NCI-H2081 (cell line): ENCODE data around the gene ACER3.
A peak's percentile ranks its signal among the peaks of the same experiment; 100 is the strongest.
"Not testable (repeated sequence)": the region's sequence is repeated elsewhere in the genome, so short reads cannot be mapped to it uniquely, and the experiment has no call there.

ENCODE experiments used
- DNase-seq, 2 experiments: peaks; one replicate each; lab custom pipeline; 2025; lab: John Stamatoyannopoulos, UW

The ACER3 gene

DNA sequence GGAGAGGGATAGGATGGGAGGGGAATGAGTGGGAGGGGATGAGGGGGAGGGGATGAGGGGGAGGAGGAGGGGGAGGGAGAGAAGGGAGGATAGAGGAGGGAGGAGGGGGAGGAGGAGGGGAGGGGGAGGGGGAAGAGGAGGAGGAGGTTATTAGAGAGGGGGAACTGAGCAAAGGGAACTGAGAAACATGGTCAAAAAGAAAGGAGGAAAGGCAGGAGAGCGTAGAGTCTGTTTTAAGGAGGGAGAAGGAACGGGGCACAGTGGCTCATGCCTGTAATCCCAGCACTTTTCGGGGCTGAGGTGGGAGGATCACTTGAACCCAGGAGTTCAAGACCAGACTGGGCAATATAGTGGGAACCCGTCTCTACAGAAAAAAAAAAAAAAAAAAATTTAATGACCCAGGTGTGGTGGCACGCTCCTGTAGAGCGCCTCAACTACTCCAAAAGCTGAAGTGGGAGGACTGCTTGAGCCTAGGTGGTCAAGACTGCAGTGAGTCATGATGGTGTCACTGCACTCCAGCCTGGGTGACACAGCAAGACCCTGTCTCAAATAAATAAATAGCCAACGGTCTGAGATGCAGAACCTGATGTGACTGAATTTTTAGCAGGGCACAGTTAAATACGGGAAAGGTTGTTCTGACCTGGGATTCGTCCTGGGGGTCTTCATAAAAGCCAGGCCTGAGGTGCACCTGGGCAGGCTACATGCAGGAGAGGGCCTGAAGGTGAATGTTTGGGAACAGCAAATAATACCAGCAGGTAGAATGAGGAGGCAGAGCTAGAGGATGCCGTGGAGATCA lies 177.5 kb downstream of the ACER3 start:
- no peak for DNase-seq

GRCh38 chr11:77038825-77039326 lies 178.2 kb downstream of the ACER3 start:
- no peak for DNase-seq

DNA sequence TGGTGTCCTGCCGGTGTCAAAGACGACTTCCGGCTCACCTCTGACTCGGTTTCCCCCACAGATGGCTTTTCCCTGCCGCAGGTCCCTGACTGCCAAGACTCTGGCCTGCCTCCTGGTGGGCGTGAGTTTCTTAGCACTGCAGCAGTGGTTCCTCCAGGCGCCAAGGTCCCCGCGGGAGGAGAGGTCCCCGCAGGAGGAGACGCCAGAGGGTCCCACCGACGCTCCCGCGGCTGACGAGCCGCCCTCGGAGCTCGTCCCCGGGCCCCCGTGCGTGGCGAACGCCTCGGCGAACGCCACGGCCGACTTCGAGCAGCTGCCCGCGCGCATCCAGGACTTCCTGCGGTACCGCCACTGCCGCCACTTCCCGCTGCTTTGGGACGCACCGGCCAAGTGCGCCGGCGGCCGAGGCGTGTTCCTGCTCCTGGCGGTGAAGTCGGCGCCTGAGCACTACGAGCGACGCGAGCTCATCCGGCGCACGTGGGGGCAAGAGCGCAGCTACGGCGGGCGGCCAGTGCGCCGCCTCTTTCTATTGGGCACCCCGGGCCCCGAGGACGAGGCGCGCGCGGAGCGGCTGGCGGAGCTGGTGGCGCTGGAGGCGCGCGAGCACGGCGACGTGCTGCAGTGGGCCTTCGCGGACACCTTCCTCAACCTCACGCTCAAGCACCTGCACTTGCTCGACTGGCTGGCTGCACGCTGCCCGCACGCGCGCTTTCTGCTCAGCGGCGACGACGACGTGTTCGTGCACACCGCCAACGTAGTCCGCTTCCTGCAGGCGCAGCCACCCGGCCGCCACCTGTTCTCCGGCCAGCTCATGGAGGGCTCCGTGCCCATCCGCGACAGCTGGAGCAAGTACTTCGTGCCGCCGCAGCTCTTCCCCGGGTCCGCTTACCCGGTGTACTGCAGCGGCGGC lies 179.0 kb downstream of the ACER3 start:
- no peak for DNase-seq

- no peak for DNase-seq
These were observed 179.7 kb downstream of the ACER3 start for GRCh38 chr11:77040401-77040777.

DNA sequence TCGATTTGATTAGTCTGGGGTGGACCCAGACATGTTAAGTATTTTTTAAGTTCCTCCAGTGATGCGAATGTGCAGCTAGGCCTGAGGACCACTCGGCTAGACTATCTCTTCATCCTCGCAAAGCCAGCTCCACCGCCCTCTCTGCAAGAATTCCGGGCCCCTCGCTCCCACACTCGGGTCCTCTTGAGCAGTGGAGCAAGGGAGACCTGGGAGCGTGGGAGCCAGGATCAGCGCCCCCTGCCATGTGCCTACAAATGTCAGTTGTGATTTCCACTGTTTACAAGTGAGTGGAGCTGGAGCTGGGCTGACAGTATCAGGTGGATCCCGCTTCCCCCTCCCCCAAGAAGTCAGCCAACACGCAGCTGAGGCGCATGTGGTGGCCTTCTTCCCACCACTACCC lies 180.2 kb downstream of the ACER3 start:
- DNase-seq, result no peak

DNA sequence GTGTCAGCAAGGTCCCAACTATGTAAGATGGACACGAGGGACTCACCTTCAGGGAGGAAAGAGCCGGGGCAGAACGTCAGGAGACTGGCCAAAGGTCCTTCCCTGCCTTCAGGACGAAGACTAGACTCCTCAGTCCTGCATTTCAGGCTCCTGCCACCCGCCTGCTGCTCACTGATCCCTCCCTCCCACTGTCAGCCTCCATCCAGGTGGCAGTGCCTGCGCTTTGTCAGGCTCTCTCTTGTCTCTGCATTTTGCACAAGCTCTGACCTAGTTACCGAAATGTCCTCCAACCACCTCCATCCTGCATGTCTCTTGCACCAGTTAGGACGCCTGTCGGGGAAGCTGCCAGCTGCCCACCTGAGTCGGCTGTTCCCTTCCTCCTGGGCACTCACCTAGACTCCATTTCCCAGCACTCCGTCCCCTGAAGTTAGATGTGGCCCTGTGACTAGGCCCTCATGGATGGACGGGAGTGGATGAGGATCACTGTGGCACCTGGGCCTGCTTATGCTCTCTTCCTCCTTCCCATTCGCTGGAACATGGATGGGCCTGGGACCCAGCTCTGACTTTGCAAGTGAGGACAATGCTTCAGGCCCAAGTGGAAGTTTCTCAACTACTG lies 181.5 kb downstream of the ACER3 start:
- DNase-seq, result no peak

DNA sequence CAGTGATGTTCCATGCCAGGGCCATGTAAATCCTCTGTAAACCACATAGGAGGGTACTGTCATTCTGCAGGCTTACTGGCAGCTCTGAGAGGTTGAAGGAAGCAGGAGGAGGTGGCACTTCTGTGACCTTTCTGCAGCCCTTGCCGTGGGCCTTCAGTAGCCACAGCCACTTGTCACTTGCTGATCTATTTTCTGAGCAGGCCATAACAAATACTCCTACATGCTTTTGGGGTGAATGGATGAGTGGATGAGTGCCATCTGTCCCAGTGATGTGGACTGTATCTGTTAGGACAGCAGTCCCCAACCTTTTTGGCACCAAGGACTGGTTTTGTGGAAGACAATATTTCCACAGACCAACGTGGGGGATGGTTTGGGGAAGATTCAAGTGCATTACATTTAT lies 183.6 kb downstream of the ACER3 start:
- DNase-seq, result no peak

GRCh38 chr11:77044886-77045285 lies 184.2 kb downstream of the ACER3 start:
- no peak for DNase-seq

DNA sequence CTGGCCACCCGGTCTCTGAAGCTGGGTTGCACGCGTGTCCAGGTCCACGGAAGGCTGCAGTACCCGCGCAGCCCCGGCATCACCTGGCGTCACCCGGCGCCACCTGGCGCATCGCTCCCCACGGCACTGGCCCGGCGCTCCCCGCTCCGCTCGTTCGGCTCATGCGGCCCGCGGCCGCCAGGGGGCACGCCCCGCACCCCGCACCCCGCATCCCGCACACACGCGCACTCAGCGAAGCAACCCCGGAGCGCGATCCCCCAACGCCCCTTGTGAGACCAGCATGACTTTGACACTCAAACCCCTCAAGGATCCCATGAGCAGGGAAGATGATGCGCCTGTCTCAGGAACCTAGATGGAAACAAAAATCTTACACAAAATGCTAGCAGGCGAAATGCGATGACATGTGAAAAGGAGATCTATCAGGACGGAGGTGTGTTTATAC lies 185.4 kb downstream of the ACER3 start:
- DNase-seq, result peak; percentile 68

DNA sequence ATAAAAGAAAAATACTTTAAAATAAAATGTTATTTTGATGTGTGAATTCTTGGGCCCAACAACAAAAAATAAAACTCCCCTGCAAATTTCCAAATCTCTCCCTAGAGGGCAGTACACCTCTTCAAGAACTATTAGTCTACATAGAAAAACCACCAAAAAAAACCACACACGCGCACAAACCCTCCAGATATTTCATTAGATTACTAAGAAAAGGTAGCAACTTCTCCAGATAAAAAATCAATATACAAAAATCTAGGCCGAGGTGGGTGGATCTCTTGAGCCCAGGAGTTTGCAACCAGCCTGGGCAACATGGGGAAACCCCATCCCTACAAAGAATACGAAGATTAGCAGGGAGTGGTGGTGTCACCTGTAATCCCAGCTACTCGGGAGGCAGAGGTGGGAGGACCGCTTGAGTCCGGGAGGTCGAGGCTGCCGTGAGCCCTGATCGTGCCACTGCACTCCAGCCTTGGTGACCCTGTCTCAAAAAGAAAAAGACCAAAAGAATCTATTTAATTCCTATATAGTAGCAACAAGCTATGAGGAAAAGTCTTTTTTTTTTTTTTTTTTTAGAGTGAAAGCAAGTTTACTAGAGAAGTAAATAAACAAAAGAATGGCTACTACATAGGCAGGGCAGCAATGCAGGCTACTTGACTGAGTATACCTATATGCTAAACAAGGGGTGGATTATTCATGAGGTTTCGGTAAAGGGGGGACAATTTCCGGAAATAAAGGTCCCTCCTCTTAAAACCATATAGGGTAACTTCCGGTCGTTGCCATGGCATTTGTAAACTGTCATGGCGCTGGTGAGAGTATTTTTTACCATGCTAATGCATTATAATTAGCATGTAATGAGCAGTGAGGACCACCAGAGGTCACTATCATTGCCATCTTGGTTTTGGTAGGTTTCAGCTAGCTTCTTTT lies 186.5 kb downstream of the ACER3 start:
- DNase-seq, result peak; percentile 89 to 95

DNA sequence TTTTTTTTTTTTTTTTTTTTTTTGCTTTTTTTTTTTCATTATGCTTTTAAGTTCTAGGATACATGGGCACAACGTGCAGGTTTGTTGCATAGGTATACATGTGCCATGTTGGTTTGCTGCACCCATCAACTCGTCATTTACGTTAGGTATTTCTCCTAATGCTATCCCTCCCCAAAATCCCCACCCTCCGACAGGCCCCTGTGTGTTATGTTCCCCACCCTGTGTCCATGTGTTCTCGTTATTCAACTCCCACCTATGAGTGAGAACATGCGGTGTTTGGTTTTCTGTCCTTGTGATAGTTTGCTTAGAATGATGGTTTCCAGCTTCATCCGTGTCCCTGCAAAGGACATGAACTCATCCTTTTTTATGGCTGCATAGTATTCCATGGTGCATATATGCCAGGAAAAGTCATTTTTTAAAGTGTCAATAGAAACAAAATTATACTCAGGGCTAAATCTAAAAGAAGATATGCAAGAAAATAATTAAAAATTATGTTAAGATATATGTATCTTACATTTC lies 187.3 kb downstream of the ACER3 start:
- DNase-seq, result not testable (repeated sequence)

GRCh38 chr11:77049026-77049425 lies 188.3 kb downstream of the ACER3 start:
- DNase-seq, result no peak

DNA sequence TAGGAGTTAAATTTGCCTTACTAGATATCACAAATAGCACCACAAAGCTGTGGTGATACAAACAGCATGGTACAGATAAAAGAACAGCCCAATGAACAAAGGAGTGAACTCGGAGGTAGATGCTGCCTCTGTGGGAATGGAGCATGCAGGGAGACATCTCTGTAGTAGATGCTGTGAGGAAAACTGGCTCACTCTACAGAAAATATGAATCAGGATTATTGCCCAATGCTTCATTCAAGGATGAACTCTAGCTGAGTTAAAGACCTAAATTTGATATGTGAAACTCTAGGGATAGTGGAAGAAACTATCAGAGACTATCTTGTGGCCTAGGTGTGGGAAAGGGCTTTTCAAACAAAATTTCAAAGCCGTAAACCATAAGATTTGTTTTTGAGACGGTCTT lies 190.8 kb downstream of the ACER3 start:
- DNase-seq, result no peak

DNA sequence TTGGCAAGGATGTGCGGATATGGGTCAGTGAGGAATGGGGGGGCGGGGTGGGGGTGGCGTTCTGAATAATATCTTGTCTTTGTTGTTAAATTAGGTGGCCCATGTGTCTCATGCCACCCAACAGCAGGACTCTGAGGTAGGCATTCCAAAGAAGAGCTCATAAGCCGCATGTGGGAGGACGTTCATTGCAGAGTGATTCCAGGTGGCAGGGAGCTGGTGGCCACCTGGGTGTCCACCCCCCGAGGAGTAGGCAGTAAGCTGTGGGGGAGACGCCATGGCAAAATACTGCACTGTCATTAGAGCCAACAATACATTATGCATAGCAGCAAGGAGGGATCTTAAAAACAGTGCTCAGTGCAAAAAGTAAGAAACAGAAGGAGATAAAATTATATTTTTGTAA lies 191.8 kb downstream of the ACER3 start:
- DNase-seq, result no peak

- DNase-seq, result no peak
These were observed 192.7 kb downstream of the ACER3 start for GRCh38 chr11:77053217-77054015.

DNA sequence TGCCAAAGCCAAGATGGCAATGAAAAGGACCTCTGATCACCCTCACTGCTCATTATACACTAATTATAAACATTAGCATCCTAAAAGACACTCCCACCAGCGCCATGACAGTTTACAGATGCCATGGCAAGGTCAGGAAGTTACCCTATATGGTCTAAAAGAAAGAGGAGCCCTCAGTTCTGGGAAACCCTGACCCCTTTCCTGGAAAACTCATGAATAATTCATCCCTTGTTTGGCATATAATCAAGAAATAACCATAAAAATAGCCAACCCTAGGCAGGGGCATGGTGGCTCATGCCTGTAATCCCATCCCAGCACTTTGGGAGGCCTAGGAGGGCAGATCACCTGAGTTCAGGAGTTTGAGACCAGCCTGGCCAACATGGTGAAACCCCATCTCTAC lies 193.4 kb downstream of the ACER3 start:
- no peak for DNase-seq

DNA sequence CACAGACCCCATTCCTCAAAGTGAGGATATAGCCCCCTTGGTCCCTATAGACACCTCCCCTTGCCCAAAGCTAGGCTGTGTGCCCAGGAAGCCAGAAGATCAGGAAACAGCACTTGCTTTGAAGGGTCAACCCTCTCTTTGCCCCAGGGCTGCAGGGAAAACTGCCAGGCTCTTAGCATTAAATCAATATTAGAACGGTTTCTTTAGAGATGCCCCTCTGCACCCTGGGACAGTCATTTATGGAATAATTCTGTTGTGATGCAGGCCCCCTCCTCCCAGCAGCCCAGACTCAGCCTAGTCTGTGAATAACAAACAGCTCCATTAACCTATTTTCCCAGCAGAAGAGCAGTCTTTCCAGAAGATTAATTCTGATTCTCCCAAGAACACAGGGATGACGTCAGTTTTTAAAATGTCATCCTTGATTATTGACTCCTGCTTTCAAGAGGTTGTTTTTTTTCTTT lies 194.4 kb downstream of the ACER3 start:
- DNase-seq, result no peak

- no peak for DNase-seq
These were observed 195.2 kb downstream of the ACER3 start for GRCh38 chr11:77055913-77056312.

GRCh38 chr11:77056814-77057402 lies 196.2 kb downstream of the ACER3 start:
- DNase-seq, result no peak
